Measurements from ENCODE around the gene HID1. TPM values are rescaled to one million over a fixed set of nuclear protein-coding genes. Genes with fewer than 3 reads are reported as not detected.
A peak's percentile ranks its signal among the peaks of the same experiment; 100 is the strongest.

Gene HID1
- total RNA-seq, 1 donor from 2014 or later: 2.6 TPM

GRCh38 chr17:74935585-74936469 lies 36.7 kb downstream of the HID1 start, which contains the start of gene OTOP3:
OTOP3 (plus strand) TSS chr17:74935898; CDS start chr17:74935922, 24 bp downstream.
- Mint-ChIP-seq H3K27me3 (ENCODE audit: low read depth, unreplicated experiment) (peaks cover 80% of the 10 kb centered on the region), H3K27ac (ENCODE audit: unreplicated experiment) (no peak within 1 kb of the TSS), H3K4me3 (ENCODE audit: unreplicated experiment) (no peak within 1 kb of the TSS), H3K9me3 (ENCODE audit: unreplicated experiment) (peaks cover 5% of the 10 kb centered on the region), H3K4me1 (ENCODE audit: low read depth, unreplicated experiment) (no peaks in the 10 kb centered on the region), H3K36me3 (ENCODE audit: low read depth, unreplicated experiment) (no peaks in the 10 kb centered on the region)
- H3K36me3 ChIP-seq (ENCODE audit: insufficient read depth, low read length): no peaks in the 10 kb centered on the region
- H3K4me3 ChIP-seq (ENCODE audit: insufficient read depth, low read depth, low read length): no peak within 1 kb of the TSS
- no peaks in the 10 kb centered on the region for H4K20me1 ChIP-seq (ENCODE audit: insufficient read depth, low read length)
- TF ChIP-seq, protein P1, sequence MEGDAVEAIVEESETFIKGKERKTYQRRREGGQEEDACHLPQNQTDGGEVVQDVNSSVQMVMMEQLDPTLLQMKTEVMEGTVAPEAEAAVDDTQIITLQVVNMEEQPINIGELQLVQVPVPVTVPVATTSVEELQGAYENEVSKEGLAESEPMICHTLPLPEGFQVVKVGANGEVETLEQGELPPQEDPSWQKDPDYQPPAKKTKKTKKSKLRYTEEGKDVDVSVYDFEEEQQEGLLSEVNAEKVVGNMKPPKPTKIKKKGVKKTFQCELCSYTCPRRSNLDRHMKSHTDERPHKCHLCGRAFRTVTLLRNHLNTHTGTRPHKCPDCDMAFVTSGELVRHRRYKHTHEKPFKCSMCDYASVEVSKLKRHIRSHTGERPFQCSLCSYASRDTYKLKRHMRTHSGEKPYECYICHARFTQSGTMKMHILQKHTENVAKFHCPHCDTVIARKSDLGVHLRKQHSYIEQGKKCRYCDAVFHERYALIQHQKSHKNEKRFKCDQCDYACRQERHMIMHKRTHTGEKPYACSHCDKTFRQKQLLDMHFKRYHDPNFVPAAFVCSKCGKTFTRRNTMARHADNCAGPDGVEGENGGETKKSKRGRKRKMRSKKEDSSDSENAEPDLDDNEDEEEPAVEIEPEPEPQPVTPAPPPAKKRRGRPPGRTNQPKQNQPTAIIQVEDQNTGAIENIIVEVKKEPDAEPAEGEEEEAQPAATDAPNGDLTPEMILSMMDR (IDR thresholded peaks at IDR 0.05; ENCODE audit: insufficient read depth, low read depth, low read length): no peak
- peak; percentile 85 for TF ChIP-seq EZH2 (IDR thresholded peaks at IDR 0.05; ENCODE audit: insufficient read depth, low read length)
- H3K79me2 ChIP-seq (ENCODE audit: insufficient read depth, low read length): no peaks in the 10 kb centered on the region
- H3K4me1 ChIP-seq (ENCODE audit: insufficient read depth, low read length): no peaks in the 10 kb centered on the region
- peaks cover 54% of the 10 kb centered on the region for H3K27me3 ChIP-seq (ENCODE audit: insufficient read depth, low read length)
- no peak within 1 kb of the TSS for H3K9ac ChIP-seq (ENCODE audit: low read length)
- H2AFZ ChIP-seq (ENCODE audit: low read depth, low read length): no peak within 1 kb of the TSS
- no peak for FAIRE-seq
- no peak for DNase-seq (ENCODE audit: low read depth)
- no peak within 1 kb of the TSS for H3K4me2 ChIP-seq (ENCODE audit: low read length)
- no peaks in the 10 kb centered on the region for H3K9me3 ChIP-seq (ENCODE audit: insufficient read depth, low read depth, low read length)
- H3K27ac ChIP-seq (ENCODE audit: low read depth, low read length): no peak within 1 kb of the TSS

DNA sequence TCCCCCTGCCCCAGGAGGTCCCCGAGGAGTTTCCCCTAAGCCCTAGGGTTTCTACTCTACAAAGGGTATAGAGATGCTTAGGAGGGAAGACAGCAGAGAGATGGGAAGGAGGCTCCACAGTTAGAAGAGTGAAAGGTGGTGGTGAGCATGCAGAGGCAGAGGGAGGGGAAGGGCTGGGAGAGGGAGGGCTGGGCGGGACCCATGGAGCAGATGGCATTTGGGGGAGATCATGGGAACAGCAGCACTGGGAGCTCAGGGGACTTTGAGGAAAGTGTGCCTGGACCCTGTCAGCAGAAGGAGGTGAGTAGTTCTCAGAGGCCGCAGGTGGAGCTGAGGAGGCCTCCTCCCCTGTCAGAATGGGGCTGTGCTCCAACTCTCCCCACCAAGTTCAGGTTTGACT lies 37.5 kb downstream of the HID1 start:
- TF ChIP-seq EZH2 (IDR thresholded peaks at IDR 0.05; ENCODE audit: insufficient read depth, low read length): no peak
- TF ChIP-seq, protein P1 (IDR thresholded peaks at IDR 0.05; ENCODE audit: insufficient read depth, low read depth, low read length): no peak
- H3K9me3 ChIP-seq (ENCODE audit: insufficient read depth, low read depth, low read length): no peaks in the 10 kb centered on the region
- Mint-ChIP-seq H3K36me3 (ENCODE audit: low read depth, unreplicated experiment) (peaks cover 2% of the 10 kb centered on the region), H3K4me1 (ENCODE audit: low read depth, unreplicated experiment) (no peaks in the 10 kb centered on the region), H3K9me3 (ENCODE audit: unreplicated experiment) (peaks cover 3% of the 10 kb centered on the region), H3K27me3 (ENCODE audit: low read depth, unreplicated experiment) (peaks cover 81% of the 10 kb centered on the region), H3K27ac (ENCODE audit: unreplicated experiment) (no peak overlapping the region), H3K4me3 (ENCODE audit: unreplicated experiment) (no peak overlapping the region)
- H2AFZ ChIP-seq (ENCODE audit: low read depth, low read length): no peak overlapping the region
- no peak overlapping the region for H3K9ac ChIP-seq (ENCODE audit: low read length)
- H3K36me3 ChIP-seq (ENCODE audit: insufficient read depth, low read length): no peaks in the 10 kb centered on the region
- H3K27ac ChIP-seq (ENCODE audit: low read depth, low read length): no peak overlapping the region
- FAIRE-seq: no peak
- no peak for DNase-seq (ENCODE audit: low read depth)
- peaks cover 52% of the 10 kb centered on the region for H3K27me3 ChIP-seq (ENCODE audit: insufficient read depth, low read length)
- no peaks in the 10 kb centered on the region for H4K20me1 ChIP-seq (ENCODE audit: insufficient read depth, low read length)
- H3K4me1 ChIP-seq (ENCODE audit: insufficient read depth, low read length): no peaks in the 10 kb centered on the region
- H3K79me2 ChIP-seq (ENCODE audit: insufficient read depth, low read length): no peaks in the 10 kb centered on the region
- no peak overlapping the region for H3K4me3 ChIP-seq (ENCODE audit: insufficient read depth, low read depth, low read length)
- no peak overlapping the region for H3K4me2 ChIP-seq (ENCODE audit: low read length)
